ENCODE measurements around the gene LIMCH1.

DNA sequence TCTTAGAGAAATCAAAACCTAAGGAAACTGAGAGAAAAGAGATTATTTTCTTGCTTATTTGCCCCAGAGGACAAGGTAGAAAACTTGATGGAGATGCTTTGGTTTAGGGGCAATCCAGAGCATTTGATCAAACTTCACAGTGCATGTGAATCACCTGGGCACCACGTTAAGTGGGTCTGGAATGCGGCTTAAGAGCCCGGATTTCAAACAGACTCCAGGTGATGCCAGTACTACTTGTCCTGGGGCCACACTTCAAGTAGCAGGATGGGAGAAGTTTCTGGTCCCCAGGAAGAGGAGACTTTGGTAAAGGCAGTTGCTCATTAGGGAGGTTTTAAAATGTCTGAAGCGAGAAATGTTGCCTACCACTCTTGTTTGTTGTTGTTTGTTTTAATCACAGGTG lies 158.8 kb downstream of the LIMCH1 start:
- TF ChIP-seq, protein P1, sequence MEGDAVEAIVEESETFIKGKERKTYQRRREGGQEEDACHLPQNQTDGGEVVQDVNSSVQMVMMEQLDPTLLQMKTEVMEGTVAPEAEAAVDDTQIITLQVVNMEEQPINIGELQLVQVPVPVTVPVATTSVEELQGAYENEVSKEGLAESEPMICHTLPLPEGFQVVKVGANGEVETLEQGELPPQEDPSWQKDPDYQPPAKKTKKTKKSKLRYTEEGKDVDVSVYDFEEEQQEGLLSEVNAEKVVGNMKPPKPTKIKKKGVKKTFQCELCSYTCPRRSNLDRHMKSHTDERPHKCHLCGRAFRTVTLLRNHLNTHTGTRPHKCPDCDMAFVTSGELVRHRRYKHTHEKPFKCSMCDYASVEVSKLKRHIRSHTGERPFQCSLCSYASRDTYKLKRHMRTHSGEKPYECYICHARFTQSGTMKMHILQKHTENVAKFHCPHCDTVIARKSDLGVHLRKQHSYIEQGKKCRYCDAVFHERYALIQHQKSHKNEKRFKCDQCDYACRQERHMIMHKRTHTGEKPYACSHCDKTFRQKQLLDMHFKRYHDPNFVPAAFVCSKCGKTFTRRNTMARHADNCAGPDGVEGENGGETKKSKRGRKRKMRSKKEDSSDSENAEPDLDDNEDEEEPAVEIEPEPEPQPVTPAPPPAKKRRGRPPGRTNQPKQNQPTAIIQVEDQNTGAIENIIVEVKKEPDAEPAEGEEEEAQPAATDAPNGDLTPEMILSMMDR (IDR thresholded peaks at IDR 0.05; ENCODE audit: poor library complexity) = no peak
- no peak for TF ChIP-seq EZH2phosphoT487 (IDR thresholded peaks at IDR 0.05; ENCODE audit: low read depth, severe bottlenecking, unreplicated experiment)
- TF ChIP-seq EZH2 (IDR thresholded peaks at IDR 0.05; ENCODE audit: borderline replicate concordance) = no peak

Measured in hepatocyte (in vitro differentiated cells).